ENCODE results near the gene PABPC3.

DNA sequence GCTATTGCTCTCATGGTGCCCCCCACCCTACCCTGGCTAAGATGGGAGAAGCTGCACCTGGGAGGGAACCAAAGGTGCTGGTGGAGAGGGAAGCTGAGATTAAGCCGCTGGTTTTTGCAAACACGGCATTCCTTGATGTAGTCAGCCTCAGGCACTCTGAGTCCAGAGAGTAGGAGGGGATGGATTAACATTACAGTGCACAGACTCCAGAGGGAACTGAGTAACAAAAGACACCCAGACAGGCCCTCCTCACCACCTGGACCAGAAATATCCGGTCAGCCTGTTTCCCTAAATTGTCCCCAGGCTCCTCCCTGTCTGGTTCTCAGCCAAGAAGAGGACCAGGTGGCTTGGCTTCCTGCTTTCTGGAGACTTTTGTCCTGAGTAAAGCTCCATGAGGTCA is 28.9 kb upstream of the PABPC3 start:
- TF ChIP-seq, protein P1, sequence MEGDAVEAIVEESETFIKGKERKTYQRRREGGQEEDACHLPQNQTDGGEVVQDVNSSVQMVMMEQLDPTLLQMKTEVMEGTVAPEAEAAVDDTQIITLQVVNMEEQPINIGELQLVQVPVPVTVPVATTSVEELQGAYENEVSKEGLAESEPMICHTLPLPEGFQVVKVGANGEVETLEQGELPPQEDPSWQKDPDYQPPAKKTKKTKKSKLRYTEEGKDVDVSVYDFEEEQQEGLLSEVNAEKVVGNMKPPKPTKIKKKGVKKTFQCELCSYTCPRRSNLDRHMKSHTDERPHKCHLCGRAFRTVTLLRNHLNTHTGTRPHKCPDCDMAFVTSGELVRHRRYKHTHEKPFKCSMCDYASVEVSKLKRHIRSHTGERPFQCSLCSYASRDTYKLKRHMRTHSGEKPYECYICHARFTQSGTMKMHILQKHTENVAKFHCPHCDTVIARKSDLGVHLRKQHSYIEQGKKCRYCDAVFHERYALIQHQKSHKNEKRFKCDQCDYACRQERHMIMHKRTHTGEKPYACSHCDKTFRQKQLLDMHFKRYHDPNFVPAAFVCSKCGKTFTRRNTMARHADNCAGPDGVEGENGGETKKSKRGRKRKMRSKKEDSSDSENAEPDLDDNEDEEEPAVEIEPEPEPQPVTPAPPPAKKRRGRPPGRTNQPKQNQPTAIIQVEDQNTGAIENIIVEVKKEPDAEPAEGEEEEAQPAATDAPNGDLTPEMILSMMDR (conservative IDR thresholded peaks at IDR 0.05; ENCODE audit: low read depth, low read length): no peak
- TF ChIP-seq CHD1 (IDR thresholded peaks at IDR 0.05; ENCODE audit: low read depth, low read length): no peak

All from IMR-90 (cell line).